Retinal pigment epithelial cell (primary cell): ENCODE data around the gene TCOF1.

ENCODE experiments used
- DNase-seq: peaks from one replicate; pipeline ENCODE4 v3.0.0-alpha.2; 2010; ENCODE audit warnings: low read depth
- H3K4me3 ChIP-seq: 2 replicates; pipeline ENCODE4 v1.5.1; 2011; ENCODE audit warnings: mild to moderate bottlenecking, low read length, control low read depth, moderate library complexity
- CTCF ChIP-seq: conservative IDR thresholded peaks from 2 replicates; pipeline ENCODE4 v1.5.1; 2011; ENCODE audit warnings: low read depth, low read length, control low read depth, inconsistent platforms

The TCOF1 gene

DNA sequence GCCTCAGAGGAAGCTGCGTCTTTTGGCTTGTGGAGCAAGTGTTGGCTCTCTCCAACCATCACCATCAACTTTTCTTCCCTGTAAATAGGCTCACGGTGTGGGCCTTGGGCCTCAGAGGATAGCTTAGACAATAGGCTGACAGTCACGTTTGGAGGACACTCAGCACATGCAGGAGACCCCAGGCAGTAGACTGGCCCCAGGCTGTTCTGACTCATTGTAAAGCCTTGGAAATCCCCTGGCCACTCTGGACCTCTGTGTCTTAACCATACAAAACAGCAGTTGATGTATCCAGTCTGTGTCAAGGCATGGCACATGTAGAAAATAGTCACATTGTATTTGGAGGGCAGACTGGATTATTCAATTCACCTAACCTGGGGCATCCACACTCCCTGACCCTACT is 36.6 kb downstream of the TCOF1 start:
- H3K4me3 ChIP-seq, result no peak overlapping the region
- no peak for TF ChIP-seq CTCF
- no peak for DNase-seq

GRCh38 chr5:150394912-150395687 is 37.6 kb downstream of the TCOF1 start:
- no peak for DNase-seq
- no peak for TF ChIP-seq CTCF
- no peak overlapping the region for H3K4me3 ChIP-seq

- H3K4me3 ChIP-seq, result no peak overlapping the region
- no peak for DNase-seq
- TF ChIP-seq CTCF, result no peak
Observed at GRCh38 chr5:150395688-150395975, 38.1 kb downstream of the TCOF1 start.

DNA sequence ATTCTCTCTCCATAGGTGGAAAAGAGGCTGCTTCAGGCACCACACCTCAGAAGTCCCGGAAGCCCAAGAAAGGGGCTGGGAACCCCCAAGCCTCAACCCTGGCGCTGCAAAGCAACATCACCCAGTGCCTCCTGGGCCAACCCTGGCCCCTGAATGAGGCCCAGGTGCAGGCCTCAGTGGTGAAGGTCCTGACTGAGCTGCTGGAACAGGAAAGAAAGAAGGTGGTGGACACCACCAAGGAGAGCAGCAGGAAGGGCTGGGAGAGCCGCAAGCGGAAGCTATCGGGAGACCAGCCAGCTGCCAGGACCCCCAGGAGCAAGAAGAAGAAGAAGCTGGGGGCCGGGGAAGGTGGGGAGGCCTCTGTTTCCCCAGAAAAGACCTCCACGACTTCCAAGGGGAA is 38.8 kb downstream of the TCOF1 start:
- no peak for DNase-seq
- TF ChIP-seq CTCF, result no peak
- no peak overlapping the region for H3K4me3 ChIP-seq

- TF ChIP-seq CTCF, result no peak
- no peak for DNase-seq
- H3K4me3 ChIP-seq, result no peak overlapping the region
Observed at GRCh38 chr5:150397146-150397781, 39.8 kb downstream of the TCOF1 start.

DNA sequence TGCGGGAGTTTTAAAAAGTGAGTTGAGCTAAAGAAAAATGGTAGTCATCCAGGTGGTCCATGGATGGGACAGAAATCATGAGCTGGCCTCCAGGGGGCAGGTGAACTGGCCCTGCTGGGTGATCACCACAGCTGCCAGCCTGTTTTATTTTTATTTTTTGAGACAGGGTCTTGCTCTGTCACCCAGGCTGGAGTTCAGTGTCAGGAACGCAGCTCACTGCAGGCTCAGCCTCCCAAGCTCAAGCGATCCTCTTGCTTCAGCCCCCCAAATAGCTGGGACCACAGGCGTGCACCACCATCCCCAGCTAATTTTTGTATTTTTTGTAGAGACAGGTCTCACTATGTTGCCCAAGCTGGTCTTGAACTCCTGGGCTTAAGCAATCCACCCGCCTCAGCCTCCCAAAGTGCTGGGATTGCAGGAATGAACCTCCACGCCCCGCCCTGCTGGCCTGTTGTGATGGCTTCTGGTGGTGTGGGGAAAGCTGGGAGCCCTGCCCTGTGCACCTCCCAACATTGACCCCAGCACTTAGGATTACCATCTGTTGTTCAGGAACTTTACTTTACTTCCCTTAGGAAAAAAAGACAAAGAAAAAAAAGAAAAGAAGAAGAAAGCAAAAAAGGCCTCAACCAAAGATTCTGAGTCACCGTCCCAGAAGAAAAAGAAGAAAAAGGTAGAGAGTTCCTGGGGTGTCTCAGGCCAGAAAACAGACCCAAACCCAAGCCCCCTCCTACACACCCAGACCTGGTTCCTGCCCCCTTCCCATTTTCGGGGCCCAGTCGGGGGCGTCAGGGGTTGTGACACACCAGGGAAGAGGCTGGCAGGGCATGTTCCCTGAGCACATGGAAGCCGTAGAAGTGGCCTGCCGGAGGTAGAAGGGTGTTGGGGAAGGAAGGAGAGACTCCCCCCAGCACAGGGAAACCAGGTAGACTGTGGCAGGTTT is 40.6 kb downstream of the TCOF1 start:
- no peak overlapping the region for H3K4me3 ChIP-seq
- no peak for DNase-seq
- peak; percentile 17 for TF ChIP-seq CTCF
